Measurements from ENCODE around the gene NT5DC1. TPM values are rescaled to one million over a fixed set of nuclear protein-coding genes. Genes with fewer than 3 reads are reported as not detected.

NT5DC1 gene
- total RNA-seq, 1 donor from 2014 or later, result 2.6 TPM

DNA sequence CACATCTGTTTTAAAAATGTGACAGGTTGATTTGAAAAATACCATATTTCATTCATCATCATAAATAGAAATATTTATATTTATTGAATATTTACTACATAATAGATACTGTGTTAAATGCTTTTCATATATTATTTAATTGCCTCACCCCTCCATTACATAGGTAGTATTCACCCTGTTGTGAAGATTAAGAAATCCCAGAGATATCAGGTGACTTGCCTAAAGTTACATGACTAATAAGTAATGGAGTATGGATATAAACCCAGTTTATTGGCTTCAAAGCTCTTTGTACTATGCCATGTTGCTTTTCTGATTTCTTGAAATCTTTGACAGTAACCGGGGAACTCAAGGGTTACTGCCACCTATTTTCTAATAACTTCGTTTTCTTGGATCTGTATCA is 189.2 kb downstream of the NT5DC1 start:
- H3K27ac ChIP-seq (ENCODE audit: low read depth, low read length), result no peak overlapping the region
- no peak overlapping the region for H3K9ac ChIP-seq (ENCODE audit: low read depth in 1 of 3, low read length in 3 of 3)
- H3K9me3 ChIP-seq (ENCODE audit: control insufficient read depth in 3 of 3, low read length in 3 of 3), result no peaks in the 10 kb centered on the region
- no peaks in the 10 kb centered on the region for H3K27me3 ChIP-seq (ENCODE audit: control insufficient read depth in 3 of 3, insufficient read depth in 3 of 3, low read length in 3 of 3)
- no peak overlapping the region for H3K4me3 ChIP-seq (ENCODE audit: low read length in 3 of 3)
- no peaks in the 10 kb centered on the region for H3K4me1 ChIP-seq (ENCODE audit: control insufficient read depth in 3 of 3, insufficient read depth in 3 of 3, low read length in 3 of 3)
- no peaks in the 10 kb centered on the region for H3K36me3 ChIP-seq (ENCODE audit: control insufficient read depth in 3 of 3, insufficient read depth in 3 of 3, low read length in 3 of 3)

- Histone ChIP-seq H3K9me3 (ENCODE audit: control insufficient read depth in 3 of 3, low read length in 3 of 3) (no peaks in the 10 kb centered on the region), H3K4me3 (ENCODE audit: low read length in 3 of 3) (no peak overlapping the region), H3K27ac (ENCODE audit: low read depth, low read length) (no peak overlapping the region), H3K4me1 (ENCODE audit: control insufficient read depth in 3 of 3, insufficient read depth in 3 of 3, low read length in 3 of 3) (no peaks in the 10 kb centered on the region), H3K9ac (ENCODE audit: low read depth in 1 of 3, low read length in 3 of 3) (no peak overlapping the region), H3K27me3 (ENCODE audit: control insufficient read depth in 3 of 3, insufficient read depth in 3 of 3, low read length in 3 of 3) (no peaks in the 10 kb centered on the region), H3K36me3 (ENCODE audit: control insufficient read depth in 3 of 3, insufficient read depth in 3 of 3, low read length in 3 of 3) (no peaks in the 10 kb centered on the region)
These were observed 190.1 kb downstream of the NT5DC1 start for GRCh38 chr6:116290799-116291198.

DNA sequence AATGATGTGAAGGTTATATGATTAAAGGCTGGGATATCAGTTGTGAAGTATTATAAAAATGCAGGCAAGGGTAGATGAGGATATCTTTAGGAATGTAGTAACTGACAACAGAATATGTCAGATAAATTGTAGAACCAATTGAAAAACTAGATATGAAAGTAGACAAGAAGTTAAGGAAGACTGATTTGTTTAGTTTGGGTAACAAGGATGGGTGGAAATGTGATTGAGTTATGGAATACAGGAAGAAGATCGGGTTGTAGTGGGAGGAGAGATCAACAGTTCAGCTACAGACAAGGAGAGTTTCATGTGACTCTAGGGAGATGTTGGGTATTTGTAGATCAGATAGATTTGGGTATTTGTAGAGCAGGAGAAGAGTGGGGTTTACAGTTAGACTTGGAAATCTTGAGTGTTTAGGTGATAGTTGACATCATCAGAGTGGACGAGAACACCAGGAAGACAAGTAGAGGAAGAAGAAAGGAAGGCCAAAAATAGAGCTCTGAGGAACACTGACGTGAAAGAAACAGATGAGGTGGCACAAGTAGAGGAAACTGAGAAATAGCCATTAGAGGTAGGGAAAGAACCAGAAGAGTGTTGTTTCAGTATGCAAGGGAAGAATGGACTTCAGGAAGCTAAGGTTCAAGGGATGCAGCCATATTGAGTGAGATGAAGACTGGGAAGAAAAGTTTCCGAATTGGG is 191.2 kb downstream of the NT5DC1 start:
- H3K9ac ChIP-seq (ENCODE audit: low read depth in 1 of 3, low read length in 3 of 3), result no peak overlapping the region
- H3K36me3 ChIP-seq (ENCODE audit: control insufficient read depth in 3 of 3, insufficient read depth in 3 of 3, low read length in 3 of 3), result no peaks in the 10 kb centered on the region
- H3K4me3 ChIP-seq (ENCODE audit: low read length in 3 of 3), result no peak overlapping the region
- H3K4me1 ChIP-seq (ENCODE audit: control insufficient read depth in 3 of 3, insufficient read depth in 3 of 3, low read length in 3 of 3), result no peaks in the 10 kb centered on the region
- no peaks in the 10 kb centered on the region for H3K27me3 ChIP-seq (ENCODE audit: control insufficient read depth in 3 of 3, insufficient read depth in 3 of 3, low read length in 3 of 3)
- H3K9me3 ChIP-seq (ENCODE audit: control insufficient read depth in 3 of 3, low read length in 3 of 3), result no peaks in the 10 kb centered on the region
- no peak overlapping the region for H3K27ac ChIP-seq (ENCODE audit: low read depth, low read length)

DNA sequence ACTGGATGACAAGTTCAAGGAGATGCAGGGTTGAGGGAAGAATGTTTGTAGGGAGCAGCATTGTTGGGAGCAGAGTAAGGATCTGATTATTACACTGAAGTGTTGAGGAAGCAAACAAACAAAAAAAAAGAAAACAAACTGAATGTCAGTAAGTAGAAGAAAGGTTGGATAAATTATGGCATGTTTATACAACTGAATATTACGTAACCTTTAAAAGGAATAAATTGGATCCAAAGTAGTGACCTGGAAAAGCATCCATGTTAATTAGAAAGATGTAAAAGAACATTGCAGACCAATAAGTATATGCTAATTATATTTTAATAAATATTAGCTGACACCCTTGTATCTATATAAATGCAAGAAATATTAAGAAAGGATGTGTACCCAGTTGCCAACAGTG is 191.9 kb downstream of the NT5DC1 start:
- Histone ChIP-seq H3K4me1 (ENCODE audit: control insufficient read depth in 3 of 3, insufficient read depth in 3 of 3, low read length in 3 of 3) (no peaks in the 10 kb centered on the region), H3K9me3 (ENCODE audit: control insufficient read depth in 3 of 3, low read length in 3 of 3) (no peaks in the 10 kb centered on the region), H3K27me3 (ENCODE audit: control insufficient read depth in 3 of 3, insufficient read depth in 3 of 3, low read length in 3 of 3) (no peaks in the 10 kb centered on the region), H3K4me3 (ENCODE audit: low read length in 3 of 3) (no peak overlapping the region), H3K27ac (ENCODE audit: low read depth, low read length) (no peak overlapping the region), H3K36me3 (ENCODE audit: control insufficient read depth in 3 of 3, insufficient read depth in 3 of 3, low read length in 3 of 3) (no peaks in the 10 kb centered on the region), H3K9ac (ENCODE audit: low read depth in 1 of 3, low read length in 3 of 3) (no peak overlapping the region)

GRCh38 chr6:116298273-116298672 is 197.6 kb downstream of the NT5DC1 start:
- Histone ChIP-seq H3K4me1 (ENCODE audit: control insufficient read depth in 3 of 3, insufficient read depth in 3 of 3, low read length in 3 of 3) (no peaks in the 10 kb centered on the region), H3K36me3 (ENCODE audit: control insufficient read depth in 3 of 3, insufficient read depth in 3 of 3, low read length in 3 of 3) (no peaks in the 10 kb centered on the region), H3K27me3 (ENCODE audit: control insufficient read depth in 3 of 3, insufficient read depth in 3 of 3, low read length in 3 of 3) (no peaks in the 10 kb centered on the region), H3K4me3 (ENCODE audit: low read length in 3 of 3) (no peak overlapping the region), H3K27ac (ENCODE audit: low read depth, low read length) (no peak overlapping the region), H3K9me3 (ENCODE audit: control insufficient read depth in 3 of 3, low read length in 3 of 3) (peaks cover 0 to 6% (median 4%) of the 10 kb centered on the region in 3 donors), H3K9ac (ENCODE audit: low read depth in 1 of 3, low read length in 3 of 3) (no peak overlapping the region)

DNA sequence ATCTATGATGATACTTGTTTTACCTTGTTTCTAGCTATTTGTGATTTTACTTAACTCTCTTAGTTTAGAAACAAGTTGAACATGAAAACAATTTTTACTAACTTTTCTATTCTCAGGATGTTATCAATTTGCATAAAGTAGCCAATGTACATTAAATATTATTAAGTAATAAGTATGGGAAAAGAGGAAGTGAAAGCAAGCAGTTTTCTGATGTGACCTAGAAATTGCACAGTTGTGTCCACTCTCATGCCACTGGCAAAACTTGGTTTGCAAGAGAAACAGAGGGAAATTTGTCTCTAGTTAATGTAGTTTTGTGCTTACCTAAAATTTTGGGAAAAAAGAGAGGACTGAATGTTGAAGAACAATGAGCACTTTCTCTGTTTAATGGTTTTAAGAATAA is 198.3 kb downstream of the NT5DC1 start:
- H3K9ac ChIP-seq (ENCODE audit: low read depth in 1 of 3, low read length in 3 of 3), result no peak overlapping the region
- peaks cover 0 to 6% (median 4%) of the 10 kb centered on the region in 3 donors for H3K9me3 ChIP-seq (ENCODE audit: control insufficient read depth in 3 of 3, low read length in 3 of 3)
- no peaks in the 10 kb centered on the region for H3K4me1 ChIP-seq (ENCODE audit: control insufficient read depth in 3 of 3, insufficient read depth in 3 of 3, low read length in 3 of 3)
- H3K36me3 ChIP-seq (ENCODE audit: control insufficient read depth in 3 of 3, insufficient read depth in 3 of 3, low read length in 3 of 3), result no peaks in the 10 kb centered on the region
- no peak overlapping the region for H3K4me3 ChIP-seq (ENCODE audit: low read length in 3 of 3)
- H3K27me3 ChIP-seq (ENCODE audit: control insufficient read depth in 3 of 3, insufficient read depth in 3 of 3, low read length in 3 of 3), result no peaks in the 10 kb centered on the region
- H3K27ac ChIP-seq (ENCODE audit: low read depth, low read length), result no peak overlapping the region

Other genes with a start within 250 kb of the NT5DC1 start
- 1.6 TPM for gene FRK, start 40.0 kb upstream of the NT5DC1 start, total RNA-seq
- 0.52 TPM for gene COL10A1, start 25.3 kb downstream of the NT5DC1 start, total RNA-seq
- gene TSPYL4, start 153.2 kb downstream of the NT5DC1 start, total RNA-seq, result 8.4 TPM
- 79.9 TPM for gene TSPYL1, start 179.1 kb downstream of the NT5DC1 start, total RNA-seq

Data from skeletal muscle tissue (tissue), 4 donors.